ENCODE results near the gene CD82.

CD82 gene, protein sequence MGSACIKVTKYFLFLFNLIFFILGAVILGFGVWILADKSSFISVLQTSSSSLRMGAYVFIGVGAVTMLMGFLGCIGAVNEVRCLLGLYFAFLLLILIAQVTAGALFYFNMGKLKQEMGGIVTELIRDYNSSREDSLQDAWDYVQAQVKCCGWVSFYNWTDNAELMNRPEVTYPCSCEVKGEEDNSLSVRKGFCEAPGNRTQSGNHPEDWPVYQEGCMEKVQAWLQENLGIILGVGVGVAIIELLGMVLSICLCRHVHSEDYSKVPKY

DNA sequence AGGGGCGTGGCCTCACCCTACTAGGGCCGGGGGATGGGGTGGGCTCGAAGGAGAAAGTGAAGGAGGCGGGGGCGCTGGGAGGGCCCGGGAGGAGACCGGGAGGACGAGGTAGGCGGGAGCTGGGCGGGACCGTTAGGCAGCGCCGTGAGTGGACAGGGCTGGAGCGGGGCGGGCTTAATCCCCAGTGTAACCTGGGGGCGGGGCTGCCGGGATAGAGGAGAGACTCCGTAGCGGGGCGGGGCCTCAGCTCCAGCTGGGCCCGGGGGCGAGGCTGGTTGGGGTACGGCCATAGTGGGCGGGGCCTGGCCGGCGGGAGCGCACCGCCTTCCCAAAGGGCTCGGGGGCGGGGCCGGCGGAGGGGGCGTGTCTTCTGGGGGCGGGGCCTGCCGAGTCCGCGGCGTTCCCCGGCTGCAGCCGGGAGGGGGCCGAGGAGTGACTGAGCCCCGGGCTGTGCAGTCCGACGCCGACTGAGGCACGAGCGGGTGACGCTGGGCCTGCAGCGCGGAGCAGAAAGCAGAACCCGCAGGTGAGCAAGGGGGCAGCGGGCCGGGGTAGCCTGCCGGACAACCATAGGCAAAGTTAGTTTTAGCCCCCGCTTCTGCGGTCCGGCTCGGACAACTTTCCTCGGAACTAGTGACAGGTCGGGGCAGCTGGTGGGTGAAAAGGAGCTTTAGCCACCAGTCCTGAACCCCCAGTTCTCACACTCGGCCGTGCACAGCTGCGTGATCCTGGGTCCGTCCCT is at the start of gene CD82:
Gene CD82, plus strand, starts transcription at position 453 of the 742 bp plus-strand sequence. CDS start 29,000 bp downstream, outside the sequence.
- peak; percentile 97 for DNase-seq

DNA sequence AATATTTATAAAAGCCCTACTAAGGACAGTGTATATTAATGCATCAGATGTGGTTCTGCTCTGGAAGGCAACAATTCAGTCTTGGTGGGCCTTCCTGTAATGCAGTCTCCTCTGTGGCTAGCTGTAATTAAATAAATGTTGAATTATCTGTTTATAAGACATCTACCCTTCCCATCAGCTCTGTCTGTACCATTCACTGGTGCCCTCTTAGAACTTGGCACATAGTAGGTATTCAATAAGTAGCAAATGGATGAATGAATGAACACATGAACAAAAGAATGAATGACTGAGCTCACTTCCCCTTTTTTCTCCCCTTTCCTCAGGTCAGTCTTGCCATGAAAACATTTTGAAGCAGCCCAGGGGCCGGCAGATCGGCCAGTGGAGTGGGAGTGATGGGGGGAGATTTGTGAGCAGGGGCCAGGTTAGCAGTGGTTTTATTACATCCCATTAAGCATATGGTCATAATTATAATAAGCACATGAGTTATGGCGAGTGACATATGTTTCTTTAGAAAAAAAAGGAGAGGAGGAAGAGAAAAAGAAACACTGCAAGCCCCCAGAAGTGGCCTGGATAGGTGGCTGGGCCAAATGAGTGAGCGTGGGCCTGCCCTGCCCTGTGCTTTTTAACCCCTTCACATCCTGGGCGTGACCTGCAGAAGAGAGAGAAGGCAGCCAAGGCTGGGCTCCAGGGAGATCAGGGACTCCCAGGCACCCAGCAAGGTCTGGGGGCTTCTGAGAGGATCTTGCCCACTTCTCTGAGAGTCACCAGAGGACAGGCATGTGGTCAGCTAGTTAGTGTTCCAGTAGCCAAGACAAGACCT is 48.6 kb upstream of the CD82 start:
- DNase-seq = no peak

DNA sequence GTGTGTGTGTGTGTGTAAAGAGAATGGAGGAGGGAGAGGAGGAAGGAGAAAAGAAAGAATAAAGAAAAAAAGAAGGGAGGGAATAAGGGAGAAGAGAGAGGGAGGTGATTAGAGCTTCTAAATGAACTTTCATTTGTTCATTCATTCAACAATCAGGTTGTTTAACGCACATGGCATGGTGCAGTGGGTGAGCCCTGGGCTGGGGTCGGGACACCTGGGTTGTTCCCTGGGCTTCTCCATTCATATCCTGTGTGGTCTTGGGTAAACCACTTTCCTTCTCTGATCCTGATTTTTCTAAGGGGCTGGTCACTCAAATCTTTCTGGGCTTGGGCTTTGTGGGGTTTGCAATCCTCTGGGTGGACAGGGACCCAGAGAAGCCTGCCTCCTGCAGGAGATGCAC is 47.9 kb upstream of the CD82 start:
- no peak for DNase-seq

DNA sequence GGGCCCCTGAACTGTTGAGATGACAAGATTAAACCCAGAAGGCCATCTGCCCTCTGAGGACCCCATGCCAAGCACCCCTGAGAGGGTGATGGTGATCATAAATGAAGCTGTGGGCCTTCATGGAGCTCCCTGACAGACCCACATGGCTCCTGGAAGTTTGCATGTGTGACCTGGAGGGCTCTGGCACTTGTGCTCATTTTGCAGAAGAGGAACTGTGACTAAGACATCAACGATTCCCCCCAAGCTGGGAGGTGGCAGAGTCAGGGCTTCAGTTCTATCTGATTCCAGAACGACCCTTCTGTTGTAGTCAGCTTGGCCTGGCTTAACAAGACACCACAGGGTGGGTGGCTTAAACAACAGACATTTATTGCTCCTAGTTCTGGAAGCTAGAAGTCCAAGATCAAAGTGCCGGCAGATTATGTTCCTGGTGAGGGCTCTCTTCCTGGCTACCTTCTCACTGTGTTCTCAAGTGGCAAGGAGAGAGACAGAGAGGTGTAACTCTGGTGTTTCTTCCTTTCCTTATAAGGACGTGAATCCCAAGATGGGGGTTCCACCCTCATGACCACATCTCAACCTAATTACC is 46.4 kb upstream of the CD82 start:
- no peak for DNase-seq

DNA sequence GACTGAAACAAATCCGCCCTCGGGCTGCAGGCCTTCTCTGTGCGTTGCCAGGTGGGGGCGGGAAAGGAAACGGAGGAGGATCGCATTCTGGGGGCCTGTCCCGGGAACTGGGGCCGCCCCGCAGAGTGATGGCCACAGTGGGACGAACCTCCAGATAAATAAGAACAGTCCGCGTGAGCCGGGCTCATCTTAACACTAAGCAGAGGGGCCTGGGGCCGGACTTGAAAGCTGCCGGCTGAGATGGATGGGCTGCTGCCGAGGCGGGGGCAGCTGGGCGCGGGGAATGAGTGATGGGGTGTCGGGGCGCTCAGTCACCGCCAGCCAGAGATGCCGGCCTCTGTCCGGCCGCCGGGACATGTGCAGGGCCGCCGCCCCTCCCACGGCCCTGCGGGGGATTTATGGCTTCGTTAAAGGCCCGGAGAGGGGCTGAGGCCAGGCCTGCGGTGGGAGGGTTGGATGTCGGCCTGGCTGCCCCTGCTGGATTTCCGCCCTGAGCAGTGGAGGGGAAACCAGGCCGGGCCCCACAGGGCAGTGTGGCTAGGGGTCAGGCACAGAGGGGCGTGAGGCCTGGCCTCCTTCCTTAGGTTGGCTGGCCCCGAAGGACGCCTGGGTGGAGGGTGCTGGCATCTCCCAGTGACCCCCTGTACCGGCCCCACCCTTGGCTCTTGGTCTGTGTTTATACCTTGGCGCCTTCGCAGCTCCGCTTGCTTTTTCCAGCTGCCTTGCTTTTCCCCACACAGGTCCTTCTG is 45.3 kb upstream of the CD82 start:
- no peak for DNase-seq

DNA sequence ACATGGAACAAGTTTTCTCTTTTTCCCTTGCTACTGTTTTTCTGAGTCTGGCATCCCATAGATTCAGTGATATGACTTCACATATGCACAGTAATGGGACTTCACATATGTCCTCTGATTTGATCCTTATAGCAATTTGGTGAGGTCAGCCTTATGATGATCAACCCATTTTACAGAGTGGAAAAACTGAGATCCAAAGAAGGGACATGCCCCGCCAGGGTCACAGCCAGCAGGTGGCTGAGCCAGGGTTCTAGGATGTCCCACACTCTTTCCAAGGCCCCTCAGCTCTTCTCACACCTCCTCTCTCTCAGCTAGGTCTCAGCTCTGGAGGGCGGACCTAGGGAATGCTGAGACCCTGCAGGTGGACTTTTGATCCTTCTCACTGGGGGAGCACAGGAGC is 44.3 kb upstream of the CD82 start:
- no peak for DNase-seq

DNA sequence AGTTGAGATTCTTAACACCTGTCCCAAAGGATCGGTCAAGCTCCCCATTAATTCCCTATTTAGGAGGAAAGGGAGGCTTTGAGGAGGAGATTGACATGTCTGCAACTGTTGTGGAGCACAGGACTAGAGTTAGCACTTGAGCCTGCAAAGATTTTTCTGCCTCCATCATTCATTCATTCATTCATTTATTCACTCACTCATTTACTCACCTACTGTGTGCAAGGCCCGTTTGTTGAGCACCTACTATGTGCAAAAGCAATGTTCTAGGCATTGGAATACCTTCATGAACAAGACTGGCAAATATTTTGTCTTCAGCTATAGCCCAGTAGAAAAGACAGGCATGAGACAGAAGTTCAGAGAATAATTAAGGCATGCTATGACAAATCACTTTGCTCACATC is 43.2 kb upstream of the CD82 start:
- no peak for DNase-seq

DNA sequence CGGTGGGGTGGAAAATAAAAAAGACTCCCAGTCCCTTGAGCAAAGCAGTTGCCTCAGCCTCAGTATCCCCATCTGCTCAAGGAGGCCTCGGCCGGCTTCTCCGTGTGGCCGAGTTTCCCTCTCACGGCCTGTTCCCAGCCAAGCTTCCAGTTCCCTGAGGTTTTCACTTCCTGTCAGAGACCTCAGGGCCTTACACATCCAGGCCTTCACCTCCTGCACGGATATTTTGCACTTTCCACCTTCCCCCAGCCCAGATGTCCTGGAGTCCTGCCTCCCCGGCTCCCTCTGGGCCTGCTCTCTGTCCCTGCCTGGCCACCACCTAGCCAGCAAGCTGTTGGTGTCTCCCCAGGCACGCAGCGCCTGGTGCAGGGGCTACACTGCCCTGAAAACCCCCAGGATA is 41.1 kb upstream of the CD82 start:
- no peak for DNase-seq

DNA sequence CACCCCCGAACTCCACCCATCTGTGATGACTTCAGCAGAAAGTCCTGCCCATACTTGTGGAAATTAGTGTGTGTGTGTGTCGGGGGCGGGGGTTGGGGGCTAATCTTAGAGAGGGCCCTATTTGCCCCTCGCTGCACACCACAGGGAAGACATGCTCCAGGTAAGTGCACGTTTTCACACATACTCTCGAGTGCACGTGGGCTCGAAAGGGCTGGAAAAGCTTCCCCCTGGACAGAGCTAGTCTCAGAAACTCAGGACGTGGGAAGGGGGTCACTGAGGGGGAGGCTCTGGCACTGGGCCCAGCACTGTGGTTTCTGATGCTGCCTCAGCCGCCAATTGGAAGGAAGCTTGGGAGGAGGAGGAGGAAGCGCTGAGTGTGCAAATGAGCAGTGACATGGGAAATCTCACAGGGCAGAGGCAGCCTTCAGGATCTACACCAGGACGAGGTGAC is 40.7 kb upstream of the CD82 start:
- no peak for DNase-seq

DNA sequence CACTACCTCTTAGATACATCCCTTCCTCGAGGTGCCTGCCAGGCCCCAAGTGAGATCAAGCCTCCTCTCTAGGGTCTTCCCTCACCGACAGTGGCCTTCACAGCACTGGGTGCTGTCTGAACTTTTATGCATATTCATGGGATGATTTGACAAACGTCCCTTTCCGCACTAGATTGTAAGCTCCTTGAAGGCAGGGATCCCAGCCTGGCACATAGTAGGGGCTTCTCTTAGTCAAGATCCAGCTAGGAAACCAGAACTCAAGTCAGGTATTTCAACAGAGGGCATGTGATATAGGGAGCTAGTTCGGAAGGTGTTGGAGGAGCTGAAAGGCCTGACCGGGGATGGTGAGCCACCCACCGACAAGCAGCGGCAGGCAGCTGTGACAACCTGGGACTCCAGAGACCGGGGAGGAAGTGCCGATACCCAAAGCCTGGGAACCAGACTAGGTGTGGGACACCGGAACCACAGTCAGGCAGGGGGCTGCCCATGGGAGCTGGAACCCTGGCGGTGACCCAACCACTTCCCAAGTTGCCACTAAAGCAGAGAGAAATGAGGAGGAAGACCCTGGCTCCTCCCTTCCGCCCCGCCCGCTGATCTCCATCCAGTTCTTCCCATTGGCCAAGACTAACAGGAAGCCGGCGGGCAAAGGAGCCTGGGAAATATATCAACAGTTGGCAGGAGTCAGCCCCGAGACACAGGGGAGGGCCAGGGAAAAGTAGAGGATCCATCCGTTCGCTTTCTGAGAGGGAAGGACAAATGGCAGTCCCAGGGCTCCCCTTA is 39.8 kb upstream of the CD82 start:
- no peak for DNase-seq

DNA sequence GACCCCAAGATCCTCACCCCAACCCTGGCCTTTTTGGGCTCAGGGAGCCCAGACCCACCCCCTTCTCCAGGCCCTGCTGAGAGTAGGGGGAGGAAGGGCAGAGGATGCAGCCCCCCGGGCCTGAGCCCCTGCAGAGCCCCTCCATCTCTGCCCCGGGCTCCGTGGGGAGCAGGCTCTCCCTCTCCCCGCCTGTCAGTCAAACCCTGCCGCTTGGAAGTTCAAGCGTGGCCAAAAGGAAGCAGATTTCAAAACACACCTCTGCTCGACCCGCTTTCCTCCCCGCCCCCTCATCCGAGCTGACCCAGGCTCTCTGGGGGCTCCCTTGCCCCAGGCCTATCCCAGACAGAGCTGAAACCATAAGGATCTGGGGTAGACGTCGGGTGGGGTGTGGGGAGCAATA is 39.0 kb upstream of the CD82 start:
- no peak for DNase-seq

DNA sequence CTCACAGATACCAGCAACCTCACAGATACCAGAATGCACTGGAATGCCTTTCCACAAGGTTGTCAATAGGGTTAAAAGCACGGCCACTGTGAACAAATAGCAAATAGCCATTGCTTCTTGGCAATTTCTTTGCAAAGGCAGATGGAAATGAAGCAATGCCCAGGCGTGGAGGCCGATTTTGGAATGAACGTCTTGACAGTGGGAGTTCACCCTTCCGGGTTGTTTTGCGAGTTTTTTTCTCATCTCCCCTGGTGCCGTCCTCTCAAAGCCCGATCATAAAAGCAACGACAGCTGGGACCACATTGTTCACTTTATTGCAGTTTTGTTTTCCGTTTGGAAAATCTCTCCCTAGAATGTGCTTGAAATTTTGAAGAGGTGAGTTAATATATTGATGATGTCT is 38.0 kb upstream of the CD82 start:
- no peak for DNase-seq

DNA sequence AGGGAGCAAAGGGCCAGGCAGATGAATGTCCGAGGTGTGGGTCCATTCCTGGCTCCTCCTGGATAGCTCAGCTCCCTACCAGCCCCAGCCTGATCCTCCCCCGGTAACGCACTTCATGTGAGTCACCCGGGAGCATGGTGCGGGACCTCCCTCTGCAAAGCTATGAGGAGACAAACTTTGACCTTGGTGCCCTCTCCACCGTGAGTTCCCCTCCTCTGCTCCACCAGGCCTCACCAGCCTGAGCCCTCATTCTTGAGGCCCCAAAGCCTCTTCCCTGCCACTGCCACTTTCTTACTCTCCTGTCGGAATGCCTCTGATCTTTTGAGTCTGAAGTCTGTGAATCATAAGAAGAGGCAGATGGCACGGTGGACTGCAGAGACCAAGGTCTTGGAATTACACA is 37.4 kb upstream of the CD82 start:
- DNase-seq = no peak

DNA sequence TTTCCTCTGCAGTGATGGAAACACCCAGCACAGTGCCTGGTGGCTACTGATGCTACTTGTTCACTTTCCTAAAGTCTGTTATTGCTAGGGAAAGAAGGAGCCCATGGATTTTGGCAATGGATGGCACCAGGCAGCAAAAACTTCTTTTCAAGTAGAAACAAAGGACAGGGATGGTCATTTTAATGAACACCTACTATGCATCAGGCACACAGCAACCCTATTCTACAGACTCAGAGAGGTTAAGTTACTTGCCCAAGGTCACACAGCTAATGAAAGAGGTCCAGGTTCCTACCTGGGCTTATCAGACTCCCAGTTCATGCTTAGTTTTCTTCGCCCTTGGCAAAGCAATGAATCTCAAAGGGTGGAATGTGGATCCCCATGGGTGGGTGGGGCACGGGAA is 36.9 kb upstream of the CD82 start:
- DNase-seq = no peak

DNA sequence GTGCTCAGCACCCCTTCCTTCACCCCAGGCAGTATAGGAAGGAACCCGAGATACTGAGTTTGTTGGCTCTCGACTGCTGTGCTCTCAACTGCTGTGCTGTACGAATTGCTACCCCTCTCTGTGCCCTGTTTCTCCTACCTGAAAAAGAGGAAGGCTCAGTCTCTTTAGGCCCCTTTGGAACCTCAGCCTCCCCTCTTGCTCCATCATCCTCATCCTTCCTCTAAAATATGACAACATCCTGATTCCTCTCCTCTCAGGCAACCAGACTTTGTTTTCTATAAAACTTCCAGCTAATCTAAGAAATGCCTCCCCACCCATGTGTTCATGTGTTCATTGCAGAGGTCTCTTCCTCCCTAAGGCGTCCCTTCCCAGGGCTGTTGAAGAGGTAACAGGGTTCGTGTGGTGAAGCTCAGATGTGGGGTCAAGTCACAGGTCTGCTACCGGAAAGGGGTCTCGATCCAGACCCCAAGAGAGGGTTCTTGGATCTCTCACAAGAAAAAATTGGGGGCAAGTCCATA is 35.5 kb upstream of the CD82 start:
- no peak for DNase-seq

DNA sequence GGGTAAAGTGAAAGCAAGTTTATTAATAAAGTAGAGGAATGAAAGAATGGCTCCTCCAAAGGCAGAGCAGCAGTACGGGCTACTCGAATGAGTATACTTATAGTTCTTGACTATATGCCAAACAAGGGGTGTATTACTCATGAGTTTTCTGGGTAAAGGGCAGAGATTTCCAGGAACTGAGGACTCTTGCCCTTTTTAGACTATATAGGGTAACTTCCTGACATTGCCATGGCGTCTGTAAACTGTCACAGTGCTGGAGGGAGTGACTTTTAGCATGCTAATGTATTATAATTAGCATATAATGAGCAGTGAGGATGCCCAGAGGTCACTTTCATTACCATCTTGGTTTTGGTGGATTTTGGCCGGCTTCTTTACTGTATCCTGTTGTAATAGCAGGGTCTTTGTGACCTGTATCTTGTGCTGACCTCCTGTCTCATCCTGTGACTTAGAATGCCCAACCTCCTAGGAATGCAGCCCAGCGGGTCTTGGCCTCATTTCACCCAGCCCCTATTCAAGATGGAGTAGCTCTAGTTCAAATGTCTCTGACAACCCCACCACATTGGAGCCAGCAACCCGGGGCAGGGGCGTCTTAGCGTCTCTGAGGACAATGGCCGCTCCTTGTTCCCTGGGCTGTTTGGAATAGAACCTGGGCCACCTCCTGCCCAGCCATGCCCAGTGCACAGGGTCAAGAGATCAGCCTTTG is 34.9 kb upstream of the CD82 start:
- DNase-seq = no peak

DNA sequence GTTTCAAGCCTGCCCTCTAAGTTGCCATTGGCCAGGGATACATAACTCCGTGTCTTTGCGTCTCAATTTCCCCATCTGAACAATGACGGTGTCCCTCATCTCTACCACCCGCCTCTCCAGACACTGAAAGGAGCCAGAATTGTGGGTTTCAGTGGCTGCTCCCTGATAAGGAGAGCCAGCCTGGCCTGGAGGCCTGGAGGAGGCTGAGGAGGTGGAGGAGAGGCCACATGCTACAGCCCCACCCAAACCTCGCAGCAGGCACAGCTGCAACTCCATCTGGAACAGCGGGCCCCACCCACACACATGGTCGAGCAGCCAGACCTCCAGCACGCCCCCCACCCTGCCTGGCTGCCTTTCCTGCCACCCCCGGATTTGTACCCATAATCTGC is 34.4 kb upstream of the CD82 start:
- no peak for DNase-seq

DNA sequence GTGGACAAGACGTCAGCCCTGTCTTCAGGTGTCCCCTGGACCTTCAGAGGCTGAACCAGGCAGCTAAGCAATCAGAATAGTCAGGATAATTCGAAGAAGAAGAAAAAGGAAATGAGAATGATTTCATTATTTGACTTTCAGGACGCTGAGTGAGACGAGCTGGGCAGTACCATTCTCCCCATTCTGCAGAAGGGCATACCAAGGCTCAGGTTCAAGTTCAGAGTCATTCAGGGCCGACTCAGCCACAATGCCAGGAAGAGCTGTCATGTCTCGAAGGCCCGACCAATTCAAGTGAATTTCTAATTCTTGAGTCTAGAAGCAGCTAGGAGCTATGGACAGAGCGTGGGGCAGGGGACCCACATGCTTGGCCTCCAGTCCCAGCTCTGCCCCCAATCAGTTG is 33.8 kb upstream of the CD82 start:
- no peak for DNase-seq

DNA sequence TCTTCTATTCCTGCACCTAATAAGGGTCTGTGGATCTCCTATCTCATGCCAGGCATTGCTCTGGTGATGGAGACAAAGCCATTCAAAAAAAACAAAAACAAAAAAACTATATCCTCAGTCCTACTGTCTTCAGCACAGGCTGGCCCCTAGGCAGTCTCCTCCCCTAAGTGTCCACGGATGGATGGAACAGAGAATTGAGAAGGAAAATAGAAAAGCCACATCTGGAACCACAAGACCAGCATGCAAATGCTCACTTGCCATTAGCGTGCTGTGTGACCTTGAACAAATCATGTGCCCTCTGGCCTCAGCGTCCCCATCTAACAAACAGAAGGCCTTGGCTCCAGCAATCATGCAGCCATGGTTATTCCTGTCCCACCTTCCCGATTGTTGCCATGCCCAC is 32.7 kb upstream of the CD82 start:
- no peak for DNase-seq

DNA sequence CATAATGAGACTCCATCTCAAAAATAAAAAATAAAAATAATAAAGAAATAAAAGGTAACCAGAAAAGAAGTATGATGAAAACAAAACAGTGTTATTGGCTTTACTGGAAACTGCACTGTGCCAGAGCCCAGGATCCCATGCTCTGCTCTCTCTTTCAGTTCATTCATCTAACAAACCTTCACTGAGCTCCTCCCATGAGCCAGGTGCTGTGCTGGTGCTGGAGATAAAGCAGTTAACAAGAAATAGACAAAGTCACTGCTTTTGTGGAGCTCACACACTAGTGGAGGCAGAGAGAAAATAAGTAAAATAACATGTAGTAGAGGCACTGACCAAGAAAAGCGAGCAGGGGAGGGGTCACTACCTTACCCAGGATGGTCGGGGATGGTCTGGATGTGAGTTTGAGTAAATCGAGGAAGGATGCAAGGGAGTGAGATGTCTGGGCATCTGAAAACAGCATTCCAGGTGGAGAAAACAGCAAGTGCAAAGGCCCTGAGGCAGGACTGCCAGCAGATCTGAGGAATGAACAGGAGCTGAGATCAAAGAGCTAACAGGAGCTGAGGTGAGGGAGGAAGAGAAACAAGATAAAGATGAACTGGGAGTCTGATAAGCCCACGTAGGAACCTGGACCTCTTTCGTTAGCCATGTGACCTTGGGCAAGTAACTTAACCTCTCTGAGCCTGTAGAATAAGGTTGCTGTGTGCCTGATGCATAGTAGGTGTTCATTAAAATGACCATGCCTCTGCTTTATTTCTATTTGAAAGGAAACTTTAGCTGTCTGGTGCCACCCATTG is 31.3 kb upstream of the CD82 start:
- DNase-seq = no peak

Measured in GOT3 (cell line).